SH-SY5Y (cell line): Measurements from ENCODE around the gene FERMT2.

ENCODE experiments used
- GATA2 ChIP-seq: IDR thresholded peaks from 2 replicates; pipeline ENCODE4 v1.6.1; 2011; ENCODE audit warnings: mild to moderate bottlenecking, low read depth, low read length
- GATA3 ChIP-seq: IDR thresholded peaks from 2 replicates; pipeline ENCODE4 v1.6.1; 2011; ENCODE audit warnings: low read depth, mild to moderate bottlenecking, low read length, moderate library complexity

GRCh38 chr14:52882824-52883223, 68.0 kb downstream of the FERMT2 start:
- TF ChIP-seq GATA3, result no peak
- no peak for TF ChIP-seq GATA2
